GM12878 (cell line): ENCODE results near the gene HRH2. TPM values are rescaled to one million over a fixed set of nuclear protein-coding genes. Genes with fewer than 3 reads are reported as not detected.

Experiments used
- ATAC-seq: fragments of 200-7000 bp; cut with Tn5 transposase; 3 replicates; pipeline ENCODE4 v1.9.1; 2020; ENCODE audit warnings: mild to moderate bottlenecking, moderate library complexity
- BruUV-seq: library from RNA; stranded (reverse); fragments of 400-500 nt; replicated peaks from 2 replicates; lab custom pipeline; 2021; lab: Mats Ljungman, UMichigan
- CTCF ChIA-PET: fragments of 300-600 bp; sonication (Branson Sonifier 250); formaldehyde crosslinking; extraction: SDS; loops from one replicate; lab custom pipeline; 2021; ENCODE audit warnings: inconsistent platforms; lab: Yijun Ruan, JAX
- POLR2A ChIA-PET: fragments of 350-600 bp; formaldehyde crosslinking; extraction: SDS; loops from one replicate; lab custom pipeline; 2021; ENCODE audit warnings: inconsistent platforms; lab: Charles Lee
- RAD21 ChIA-PET: fragments of 300-600 bp; sonication (Branson Sonifier 250); formaldehyde crosslinking; loops from one replicate; lab custom pipeline; 2023; ENCODE audit warnings: antibody characterized with exemption; ENCODE audit not compliant: unreplicated experiment; lab: Charles Lee
- SMC1A ChIA-PET: fragments of 300-600 bp; sonication (Branson Sonifier 250); formaldehyde crosslinking; loops from one replicate; lab custom pipeline; 2023; ENCODE audit not compliant: unreplicated experiment, uncharacterized antibody; lab: Charles Lee
- DNase-seq: peaks from one replicate; pipeline ENCODE4 v3.0.0-alpha.2; 2011; ENCODE audit warnings: low read depth, low spot score
- FAIRE-seq: peaks from 3 replicates; lab custom pipeline; 2011; peaks lifted over from hg19 to GRCh38; lab: Jason Lieb, UNC
- H2AFZ ChIP-seq: 2 replicates; pipeline ENCODE4 v1.6.0; 2011; ENCODE audit warnings: low read depth, low read length, control low read depth; ENCODE audit not compliant: control insufficient read depth
- H3K27ac ChIP-seq: 2 replicates; pipeline ENCODE4 v1.5.1; 2011; ENCODE audit warnings: control low read depth; ENCODE audit not compliant: control insufficient read depth, insufficient read depth
- H3K27me3 ChIP-seq, 2 experiments: replicated peaks in 1 of 2; 2 replicates each; pipeline versions ENCODE4 v1.6.0 to v1.6.1; 2011; ENCODE audit warnings: low read length in 1 of 2; ENCODE audit not compliant: control insufficient read depth in 2 of 2, insufficient read depth in 2 of 2
- H3K36me3 ChIP-seq, 2 experiments: 2 replicates each; pipeline ENCODE4 v1.5.1; 2011; ENCODE audit warnings: low read length in 1 of 2; ENCODE audit not compliant: control insufficient read depth in 2 of 2, insufficient read depth in 2 of 2
- H3K4me1 ChIP-seq: 2 replicates; pipeline ENCODE4 v1.6.1; 2011; ENCODE audit warnings: mild to moderate bottlenecking, low read length, moderate library complexity, mixed read lengths; ENCODE audit not compliant: control insufficient read depth, insufficient read depth
- H3K4me2 ChIP-seq: 2 replicates; pipeline ENCODE4 v1.6.0; 2011; ENCODE audit warnings: control low read depth; ENCODE audit not compliant: control insufficient read depth, insufficient read depth
- H3K4me3 ChIP-seq: fragments of 200-600 bp; sonication (generic); 2 replicates; pipeline ENCODE4 v1.5.1; 2016
- H3K79me2 ChIP-seq: 2 replicates; pipeline ENCODE4 v1.6.0; 2011; ENCODE audit warnings: low read length; ENCODE audit not compliant: control insufficient read depth, insufficient read depth
- H3K9ac ChIP-seq: 2 replicates; pipeline ENCODE4 v1.8.0; 2011; ENCODE audit warnings: low read length, control low read depth, mixed read lengths; ENCODE audit not compliant: control insufficient read depth, insufficient read depth
- H3K9me3 ChIP-seq: replicated peaks from 3 replicates; pipeline ENCODE4 v1.5.1; 2011; ENCODE audit warnings: mild to moderate bottlenecking, low read length; ENCODE audit not compliant: control insufficient read depth, insufficient read depth
- H4K20me1 ChIP-seq: 2 replicates; pipeline ENCODE4 v1.6.0; 2011; ENCODE audit not compliant: control insufficient read depth, insufficient read depth
- DPF2 ChIP-seq: fragments of 450-650 bp; IDR thresholded peaks from 2 replicates; pipeline ENCODE4 v1.6.1; 2017; ENCODE audit warnings: mild to moderate bottlenecking
- IKZF1 ChIP-seq: fragments of 450-650 bp; conservative IDR thresholded peaks from 2 replicates; pipeline ENCODE4 v1.6.1; 2017; ENCODE audit warnings: antibody characterized with exemption, mild to moderate bottlenecking
- PKNOX1 ChIP-seq: fragments of 450-650 bp; IDR thresholded peaks from 2 replicates; pipeline ENCODE4 v1.6.1; 2016; ENCODE audit warnings: mild to moderate bottlenecking
- RBBP5 ChIP-seq: fragments of 200-600 bp; sonication (generic); conservative IDR thresholded peaks from 2 replicates; pipeline ENCODE4 v1.6.1; 2016
- STAT1 ChIP-seq: fragments of 450-650 bp; conservative IDR thresholded peaks from 2 replicates; pipeline ENCODE4 v1.6.1; 2014; ENCODE audit warnings: antibody characterized with exemption, mild to moderate bottlenecking
- TAF1 ChIP-seq: IDR thresholded peaks from 2 replicates; pipeline ENCODE4 v1.6.1; 2011; ENCODE audit warnings: mild to moderate bottlenecking, low read depth, low read length, borderline replicate concordance
- YBX1 ChIP-seq: fragments of 450-650 bp; IDR thresholded peaks from 2 replicates; pipeline ENCODE4 v1.6.1; 2016; ENCODE audit warnings: antibody characterized with exemption
- ZBTB11 ChIP-seq: fragments of 450-650 bp; formaldehyde crosslinking; IDR thresholded peaks from 2 replicates; pipeline ENCODE4 v1.5.0; 2022; ENCODE audit warnings: mild to moderate bottlenecking, missing genetic modification characterization
- WGBS: methylation state at CpG from one replicate; pipeline ENCODE4 v1.1.6; 2016; ENCODE audit warnings: low lambda C conversion rate; ENCODE audit not compliant: insufficient replicate concordance, insufficient coverage; ENCODE audit errors: missing lambda C conversion rate; 5-methylcytosine and 5-hydroxymethylcytosine counted together
- in situ Hi-C: fragments of 300-500 bp; cut with MboI; formaldehyde crosslinking; loops from 9 replicates; pipeline ENCODE4 v1.14.3; 2018; ENCODE audit warnings: mixed read lengths
- intact Hi-C: fragments of 100-400 bp; cut with micrococcal nuclease; formaldehyde crosslinking; loops from one replicate; pipeline ENCODE4 v1.14.2; 2022; ENCODE audit not compliant: unreplicated experiment
- polyA plus RNA-seq, 11 experiments: library from polyadenylated mRNA; depleted of rRNA in 4 of 11; unstranded in 6 of 11; stranded (reverse) in 5 of 11; fragments of >200 nt; fragmentation: Nextera tagmentation in 4 of 11; fragmentation: Illumina TruSeq in 1 of 11; extraction: Ambion mirVana in 4 of 11; extraction: Trizol in 1 of 11; gene quantifications; 1 replicate in 1 of 11; 2 replicates in 10 of 11; pipeline versions ENCODE4 v1.2.1 to v1.2.3, GENCODE V29; 2011 to 2016; ENCODE audit warnings: inconsistent platforms in 2 of 11, missing spikeins in 2 of 11, low read depth in 1 of 11
- total RNA-seq, 4 experiments: library from RNA; depleted of rRNA in 3 of 4; stranded (reverse); fragments of >200 nt in 3 of 4; fragmentation: Illumina TruSeq in 1 of 4; extraction: Trizol in 1 of 4; gene quantifications; 2 replicates each; pipeline versions ENCODE4 v1.2.1 to v1.2.3, GENCODE V29; 2013 to 2021

The HRH2 gene
- total and polyA plus RNA-seq, 10 of the 15 experiments (the other 5 are each of a cell fraction or from before 2014, with no cell fraction given), result 0.01 to 0.05 (median 0.03) TPM; not detected in 7

GRCh38 chr5:175691761-175692160 lies 33.9 kb downstream of the HRH2 start:
- DNase-seq, result no peak
- Histone ChIP-seq H3K4me3 (no peak overlapping the region), H4K20me1 (no peaks in the 10 kb centered on the region), H3K79me2 (no peaks in the 10 kb centered on the region), H3K9ac (no peak overlapping the region), H3K9me3 (no peaks in the 10 kb centered on the region), H3K27ac (no peak overlapping the region), H3K4me1 (no peaks in the 10 kb centered on the region), H2AFZ (no peak overlapping the region), H3K27me3 (peaks cover 1 to 4% of the 10 kb centered on the region in 2 experiments; a peak in 2 of 4 replicates), H3K4me2 (no peak overlapping the region), H3K36me3 (no peaks in the 10 kb centered on the region)
- FAIRE-seq, result no peak
- intact Hi-C loops, result no loop called here
- ChIA-PET RAD21 (no interaction called here), POLR2A (no interaction called here), SMC1A (no interaction called here), CTCF (no interaction called here)
- in situ Hi-C loops, result loop anchor here (10.0 kb wide), 1 partner anchor 737 kb away; no protein-coding TSS in a partner anchor
- TF ChIP-seq TAF1 (no peak), STAT1 (no peak), DPF2 (no peak), ZBTB11 (CRISPR knock-in tag) (no peak), YBX1 (no peak), PKNOX1 (no peak), IKZF1 (no peak), RBBP5 (no peak)
- no peak for ATAC-seq
- WGBS, result 31% methylated on average over 5 of the region's 5 CpGs
- no TSS peak for BruUV-seq
